Measurements from ENCODE around the gene FCN2.

The FCN2 gene

DNA sequence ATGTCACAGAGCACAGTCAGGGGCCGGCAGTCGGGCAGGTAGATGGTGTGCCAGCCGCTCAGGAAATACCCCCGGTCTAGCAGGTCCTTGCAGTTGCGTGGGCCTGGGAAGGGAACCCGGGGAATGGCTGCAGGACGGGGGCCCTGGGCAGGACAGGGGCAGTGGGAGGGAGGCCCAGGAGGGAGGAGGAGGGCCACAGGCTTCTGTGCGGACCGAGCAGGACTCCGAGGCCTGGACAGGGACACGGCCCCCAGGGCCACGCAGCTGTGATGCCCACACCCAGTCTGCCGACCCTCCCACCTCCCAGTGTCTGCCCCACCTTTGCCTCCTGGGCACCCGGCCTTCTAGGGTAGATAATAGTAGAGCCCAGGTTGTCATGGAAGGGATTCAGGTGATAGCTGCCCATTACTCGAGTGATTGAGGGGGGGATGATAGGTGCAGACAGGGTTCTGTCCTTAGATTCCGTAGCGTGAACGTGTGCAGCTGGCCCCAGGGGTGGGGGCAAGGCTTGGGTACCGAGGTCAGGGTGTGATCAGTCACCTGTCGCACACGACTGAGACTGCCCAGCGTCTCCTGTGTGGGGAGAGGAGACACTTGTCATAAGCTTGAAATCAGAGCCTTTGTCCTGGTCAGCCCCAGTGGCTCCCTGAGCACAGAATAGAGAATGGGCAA is 32.6 kb downstream of the FCN2 start:
- FAIRE-seq, result no peak

DNA sequence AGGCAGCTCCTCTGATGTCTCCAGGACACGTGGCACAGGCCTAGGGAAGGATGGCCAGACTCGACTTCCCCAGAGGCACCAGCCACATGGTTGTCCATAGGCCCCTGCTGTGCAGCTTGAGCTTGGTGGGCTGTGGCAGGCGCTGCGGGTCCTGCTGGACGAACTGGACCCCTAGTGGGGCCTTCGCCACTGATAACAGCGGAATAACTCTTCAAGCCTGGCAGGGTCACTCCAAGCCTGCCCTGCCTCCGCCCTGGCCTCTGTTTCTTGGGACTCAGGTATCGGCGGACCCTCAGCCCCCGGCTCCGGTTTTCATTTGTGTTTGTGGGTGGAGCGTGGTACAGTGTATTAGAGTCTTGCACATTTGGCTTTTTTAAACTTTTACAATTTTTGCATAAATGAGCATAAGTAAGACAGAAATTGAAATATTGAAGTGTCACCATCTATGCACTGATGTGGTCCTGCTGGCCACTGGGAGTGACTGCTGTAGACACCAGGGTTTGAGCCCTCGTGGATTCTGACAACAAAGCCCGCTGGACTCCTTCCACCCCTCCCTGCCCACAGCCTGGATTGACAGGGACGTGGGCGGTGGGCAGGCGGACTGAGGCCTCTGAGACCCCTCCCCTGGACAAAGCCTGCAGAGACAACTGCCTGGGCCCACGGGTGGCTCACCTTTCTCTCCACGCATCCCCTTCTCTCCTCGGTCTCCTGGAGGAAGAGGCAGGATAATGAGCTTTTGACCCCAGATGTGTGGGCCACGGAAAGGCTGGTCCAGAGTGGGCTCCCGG is 33.3 kb downstream of the FCN2 start:
- FAIRE-seq, result no peak

DNA sequence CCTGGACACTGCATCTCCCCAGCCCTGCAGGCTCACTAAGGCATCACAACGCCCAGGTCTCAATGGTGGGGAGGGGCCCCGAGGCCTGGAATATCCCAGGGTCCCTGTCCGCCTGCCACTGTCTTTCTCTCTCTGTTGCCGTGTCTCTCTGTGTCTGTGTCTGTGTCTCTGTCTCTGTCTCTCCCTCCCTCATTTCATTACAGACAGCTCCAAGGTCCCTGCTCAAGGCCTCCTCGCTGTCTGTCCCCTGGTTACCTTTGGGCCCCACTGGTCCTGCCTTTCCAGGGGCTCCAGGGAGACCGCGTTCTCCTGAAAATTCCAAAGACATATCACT is 33.9 kb downstream of the FCN2 start:
- FAIRE-seq, result no peak

DNA sequence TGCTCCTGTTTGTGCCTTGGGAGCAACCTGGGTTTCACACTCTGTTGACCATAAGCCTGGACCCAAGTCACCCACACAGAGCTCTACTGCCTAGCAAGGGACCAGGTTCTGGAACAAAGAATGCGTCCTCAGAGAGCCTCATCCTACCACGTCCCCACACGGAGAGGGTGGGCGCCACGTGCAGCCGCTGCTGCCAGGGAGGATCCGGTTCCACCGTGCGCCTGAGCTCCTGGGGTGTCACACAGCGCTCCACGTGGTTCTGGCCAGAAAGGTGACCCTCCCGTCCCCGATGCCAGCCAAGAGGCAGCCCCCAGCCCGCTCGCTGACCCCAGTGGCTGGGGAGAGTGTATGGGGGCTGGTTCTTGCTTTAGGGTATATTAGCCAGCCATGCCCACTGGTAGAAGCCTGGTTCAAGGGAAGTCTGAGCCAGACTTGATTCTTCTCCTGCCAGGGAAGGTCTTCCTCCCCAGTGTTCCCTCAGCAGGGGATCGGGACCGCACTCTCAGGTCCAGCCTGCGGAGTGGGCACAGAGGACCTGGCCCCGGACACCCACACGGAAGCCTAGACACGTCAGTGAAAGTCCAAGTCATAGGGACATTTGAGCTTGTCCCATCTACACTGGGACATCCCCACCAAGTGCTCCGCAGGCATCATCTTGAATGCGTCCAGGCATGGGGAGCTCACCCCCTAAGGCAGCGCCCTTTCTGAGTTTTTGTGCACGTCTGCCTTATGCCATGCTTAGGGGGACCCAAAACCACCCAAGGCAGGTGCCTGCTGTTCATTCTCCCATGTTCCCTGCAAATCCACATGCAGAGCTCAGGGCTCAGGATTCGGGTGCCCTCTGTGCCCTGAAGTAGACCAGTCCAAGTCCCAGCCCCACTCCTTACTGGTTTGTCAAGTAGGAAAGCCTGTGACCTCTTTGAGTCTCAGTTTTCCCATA is 34.7 kb downstream of the FCN2 start:
- FAIRE-seq, result no peak

DNA sequence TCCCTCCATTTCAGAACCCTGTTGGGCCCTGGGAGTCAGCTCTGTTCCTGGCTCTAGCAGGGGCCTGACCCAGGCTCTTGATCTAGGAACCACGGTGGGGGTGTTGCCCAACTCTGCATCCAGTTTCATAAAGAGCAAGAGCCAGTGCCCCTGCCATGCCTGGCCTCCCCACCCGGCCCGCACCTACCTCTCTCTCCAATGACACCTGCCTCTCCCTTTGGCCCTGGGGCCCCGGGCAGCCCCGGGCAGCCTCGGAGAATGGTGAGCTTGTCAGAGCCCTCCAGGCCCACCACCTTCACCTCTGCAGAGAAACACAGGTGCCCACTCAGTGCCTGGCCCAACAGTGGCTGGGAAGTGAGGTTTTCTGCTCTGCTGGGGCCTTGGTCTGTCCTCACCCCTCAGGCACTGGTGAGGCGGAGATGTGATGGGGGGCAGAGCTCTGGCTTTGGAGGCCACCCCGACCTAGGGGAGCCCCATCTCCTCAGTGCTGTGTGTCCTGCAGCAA is 35.6 kb downstream of the FCN2 start:
- FAIRE-seq, result no peak

DNA sequence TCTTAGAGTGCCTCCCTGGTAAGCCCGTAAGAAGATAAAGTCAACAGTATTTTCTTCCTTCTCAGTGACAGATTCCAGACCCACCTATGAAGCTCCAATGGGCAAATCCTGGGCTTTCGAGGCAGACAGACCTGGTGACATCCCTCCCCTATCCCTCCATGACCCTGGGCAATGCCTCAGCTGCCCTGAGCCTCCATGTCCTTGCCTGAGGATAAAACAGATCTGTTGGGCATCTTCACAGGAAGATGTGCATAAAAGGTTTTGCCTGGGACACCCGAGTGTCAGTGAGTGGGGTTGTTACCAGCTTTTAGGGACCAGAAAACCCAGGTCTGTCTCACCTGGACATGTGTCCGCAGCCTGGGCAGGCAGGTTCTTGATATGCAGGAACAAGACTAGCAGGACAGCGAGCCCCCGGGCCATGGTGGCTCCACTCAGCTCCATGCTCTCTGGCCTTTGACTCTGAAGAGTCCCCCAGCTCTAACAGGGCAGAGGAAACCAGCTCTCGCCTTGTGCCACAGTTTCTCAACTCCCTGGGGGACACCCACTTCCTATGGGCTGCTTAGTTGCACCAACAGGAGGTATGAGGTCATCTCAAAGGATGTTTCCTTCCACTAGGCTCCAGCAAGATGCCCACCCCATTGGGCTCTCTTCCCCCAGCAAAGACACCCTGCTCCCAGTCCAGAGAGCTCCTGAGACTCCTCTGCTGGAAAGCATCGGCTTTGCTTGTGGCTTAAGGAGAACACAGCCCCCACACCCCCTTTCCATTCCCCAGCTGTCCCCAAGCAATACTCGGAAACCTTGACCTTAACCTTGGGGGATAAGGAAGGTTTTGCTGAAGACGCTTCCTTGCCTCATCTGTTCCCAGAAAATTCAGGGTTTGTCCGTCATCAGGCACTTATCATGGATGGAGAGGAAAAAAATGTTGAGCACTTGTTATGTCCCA is 37.1 kb downstream of the FCN2 start, which contains the start of gene FCN1:
FCN1 (minus strand) TSS at position 482 of the 943 bp plus-strand sequence; CDS start at position 441, 41 bp downstream.
- no peak for FAIRE-seq

DNA sequence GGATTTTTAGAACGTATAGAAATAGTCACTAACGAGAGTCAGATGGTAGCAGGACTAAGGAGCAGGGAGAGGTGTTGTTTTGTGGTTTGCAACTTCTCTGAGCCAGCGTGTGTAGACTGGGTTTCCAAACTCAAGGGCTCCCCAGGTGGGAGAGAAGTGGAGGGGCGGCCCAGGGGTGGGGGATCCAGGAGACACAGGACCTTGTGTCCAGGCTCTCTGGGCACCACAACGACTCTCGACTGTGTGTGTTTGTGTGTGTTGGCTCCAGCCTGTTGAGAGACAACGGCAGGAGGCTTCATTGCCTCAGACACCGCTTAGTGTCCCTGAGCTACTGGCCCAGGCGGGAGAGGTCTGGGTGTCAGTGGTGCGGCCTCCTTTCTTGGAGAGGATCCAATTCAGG is 38.0 kb downstream of the FCN2 start:
- FAIRE-seq, result no peak

DNA sequence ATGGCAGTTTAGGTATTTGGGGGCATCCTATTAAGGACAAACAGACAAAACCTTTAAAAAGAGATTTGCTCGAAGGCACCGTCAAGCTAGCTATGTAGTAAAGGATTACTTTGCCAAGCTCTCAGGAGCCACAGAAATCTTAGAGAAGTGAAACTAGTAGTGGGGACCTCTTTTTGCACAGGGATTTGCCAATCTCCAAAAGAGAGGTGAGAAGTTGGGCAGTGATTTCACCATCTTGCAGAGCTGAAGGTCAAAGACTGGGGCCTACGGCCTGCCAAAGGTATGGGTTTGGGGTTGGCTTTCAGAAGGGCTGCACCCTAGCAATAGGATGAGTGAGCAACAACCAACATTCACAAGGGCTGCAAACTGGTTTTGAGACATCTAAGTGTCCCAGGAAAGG is 38.7 kb downstream of the FCN2 start:
- FAIRE-seq, result no peak

DNA sequence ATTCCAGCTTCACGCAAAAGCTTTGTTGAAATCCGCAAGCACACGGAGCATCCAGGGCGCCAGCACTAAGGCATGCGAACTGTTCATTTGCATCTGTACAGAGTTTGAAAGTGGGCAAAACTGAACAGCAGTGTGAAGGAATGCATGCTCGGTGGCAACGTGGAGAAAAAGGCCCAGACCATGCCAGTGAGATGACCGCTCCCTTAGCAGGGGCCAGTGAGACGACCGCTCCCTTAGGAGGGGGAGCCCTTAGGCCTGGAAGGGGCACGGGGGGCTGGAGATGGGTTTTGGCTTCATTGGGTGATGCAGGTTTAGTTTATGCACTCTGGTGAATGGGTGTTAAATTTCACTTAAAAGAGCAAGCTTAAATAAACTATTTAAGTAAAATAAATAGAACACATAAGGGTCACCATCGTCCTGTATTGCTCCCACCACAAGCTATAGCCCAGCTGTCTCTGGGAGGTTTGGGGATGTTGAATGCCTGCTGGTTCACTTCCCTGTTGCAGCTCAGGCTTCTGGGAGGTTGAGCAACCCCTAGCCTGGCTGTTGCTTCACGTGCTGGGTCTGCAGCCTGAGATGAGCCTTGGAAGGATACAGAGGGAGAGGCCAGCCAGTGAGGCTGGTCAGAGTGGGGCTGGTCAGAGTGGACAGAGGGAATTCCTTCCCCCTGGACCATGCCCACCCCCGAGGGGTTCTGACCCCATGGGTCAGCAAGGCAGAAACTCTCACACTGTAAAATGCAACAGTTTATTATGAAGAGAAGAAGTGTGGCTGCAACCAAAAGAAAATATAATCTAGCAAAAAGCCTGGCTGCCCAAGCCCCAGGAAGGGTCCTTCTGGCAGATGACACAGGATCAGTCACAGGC is 41.7 kb downstream of the FCN2 start:
- no peak for FAIRE-seq

DNA sequence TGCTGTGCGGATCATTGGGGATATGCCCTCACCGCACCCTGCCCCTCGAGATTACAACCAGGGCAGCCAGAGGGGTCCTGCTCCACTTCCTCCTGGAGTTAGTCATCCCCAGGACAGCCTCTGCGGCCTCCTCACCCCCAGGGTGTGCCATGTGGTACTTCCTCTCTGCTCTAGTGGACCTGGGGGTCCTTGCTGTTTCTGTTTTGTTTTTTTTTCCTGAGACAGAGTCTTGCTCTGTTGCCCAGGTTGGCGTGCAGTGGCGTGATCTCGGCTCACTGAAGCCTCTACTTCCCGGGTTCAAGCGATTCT is 42.3 kb downstream of the FCN2 start:
- FAIRE-seq, result no peak

DNA sequence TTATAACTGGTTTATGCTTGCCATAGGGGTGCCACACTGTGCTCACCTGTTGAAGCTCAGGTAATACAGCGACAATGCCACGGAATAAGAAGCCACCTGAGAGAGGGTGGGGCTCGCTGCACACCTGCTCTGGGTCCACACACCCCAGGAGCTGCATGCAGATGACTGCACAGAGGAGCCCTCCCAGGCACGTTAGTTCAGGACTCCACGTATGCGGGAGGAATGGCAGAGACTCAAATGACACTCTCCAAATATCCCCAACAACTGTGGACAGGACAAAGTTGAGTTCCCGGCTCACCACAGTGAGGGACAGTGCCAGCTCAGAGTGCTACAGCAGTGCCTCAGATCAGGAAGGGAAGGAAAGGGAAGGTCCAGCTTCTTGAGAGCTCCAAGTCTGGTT is 42.9 kb downstream of the FCN2 start:
- FAIRE-seq, result no peak

DNA sequence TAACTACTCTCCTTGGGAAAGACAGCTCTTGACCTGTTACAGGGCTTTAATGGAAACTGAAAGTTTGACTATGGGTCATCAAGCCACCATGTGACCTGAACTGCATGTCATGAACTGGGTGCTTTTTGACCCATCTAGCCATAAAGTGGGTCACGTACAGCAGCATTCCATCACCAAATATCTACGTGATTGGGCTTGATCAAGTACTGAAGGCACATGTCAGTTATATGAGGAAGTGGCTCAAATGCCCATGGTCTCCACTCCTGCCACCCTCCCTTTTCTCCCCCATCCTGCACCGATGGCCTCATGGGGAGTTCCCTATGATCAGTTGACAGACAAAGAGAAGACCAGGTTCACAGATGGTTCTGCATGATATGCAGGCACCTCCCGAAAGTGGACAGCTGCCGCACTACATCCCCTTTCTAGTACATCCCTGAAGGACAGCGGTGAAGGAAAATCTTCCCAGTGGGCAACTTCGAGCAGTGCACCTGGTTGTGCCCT is 44.5 kb downstream of the FCN2 start:
- no peak for FAIRE-seq

DNA sequence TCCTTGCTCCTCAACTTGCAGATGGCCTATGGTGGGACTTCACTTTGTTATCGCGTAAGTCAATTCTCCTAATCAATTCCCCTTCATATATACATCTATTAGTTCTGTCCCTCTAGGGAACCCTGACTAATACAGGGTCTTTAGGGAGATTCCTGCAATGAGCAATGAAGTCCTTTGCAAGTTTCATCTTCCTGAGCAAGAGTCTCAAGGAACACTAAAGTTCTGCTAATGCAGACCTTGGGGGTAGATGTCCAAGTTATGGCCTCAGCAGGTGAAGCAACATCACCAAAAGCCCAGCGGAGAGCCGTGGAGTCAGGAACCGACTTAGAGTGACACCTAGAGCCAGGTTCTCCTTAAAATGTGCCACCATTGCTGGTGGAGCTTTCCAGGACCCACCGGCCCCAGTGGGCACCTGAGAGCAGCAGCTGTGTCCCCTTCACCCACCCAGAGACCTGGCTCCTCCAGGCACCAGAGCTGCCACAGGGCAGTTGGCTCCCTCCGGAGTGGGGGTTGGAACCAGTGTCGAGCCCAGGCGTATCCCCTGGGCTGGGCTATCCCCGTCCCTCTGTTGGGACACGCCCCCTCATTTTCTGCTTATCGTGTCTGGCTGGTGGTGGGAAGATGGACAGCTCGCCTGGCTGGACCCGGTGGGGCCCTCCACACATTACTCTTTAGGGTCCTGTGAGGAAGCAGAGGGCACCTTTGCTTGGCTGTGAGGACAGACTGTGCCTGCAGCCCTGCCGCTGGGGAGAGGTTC is 48.0 kb downstream of the FCN2 start:
- no peak for FAIRE-seq

DNA sequence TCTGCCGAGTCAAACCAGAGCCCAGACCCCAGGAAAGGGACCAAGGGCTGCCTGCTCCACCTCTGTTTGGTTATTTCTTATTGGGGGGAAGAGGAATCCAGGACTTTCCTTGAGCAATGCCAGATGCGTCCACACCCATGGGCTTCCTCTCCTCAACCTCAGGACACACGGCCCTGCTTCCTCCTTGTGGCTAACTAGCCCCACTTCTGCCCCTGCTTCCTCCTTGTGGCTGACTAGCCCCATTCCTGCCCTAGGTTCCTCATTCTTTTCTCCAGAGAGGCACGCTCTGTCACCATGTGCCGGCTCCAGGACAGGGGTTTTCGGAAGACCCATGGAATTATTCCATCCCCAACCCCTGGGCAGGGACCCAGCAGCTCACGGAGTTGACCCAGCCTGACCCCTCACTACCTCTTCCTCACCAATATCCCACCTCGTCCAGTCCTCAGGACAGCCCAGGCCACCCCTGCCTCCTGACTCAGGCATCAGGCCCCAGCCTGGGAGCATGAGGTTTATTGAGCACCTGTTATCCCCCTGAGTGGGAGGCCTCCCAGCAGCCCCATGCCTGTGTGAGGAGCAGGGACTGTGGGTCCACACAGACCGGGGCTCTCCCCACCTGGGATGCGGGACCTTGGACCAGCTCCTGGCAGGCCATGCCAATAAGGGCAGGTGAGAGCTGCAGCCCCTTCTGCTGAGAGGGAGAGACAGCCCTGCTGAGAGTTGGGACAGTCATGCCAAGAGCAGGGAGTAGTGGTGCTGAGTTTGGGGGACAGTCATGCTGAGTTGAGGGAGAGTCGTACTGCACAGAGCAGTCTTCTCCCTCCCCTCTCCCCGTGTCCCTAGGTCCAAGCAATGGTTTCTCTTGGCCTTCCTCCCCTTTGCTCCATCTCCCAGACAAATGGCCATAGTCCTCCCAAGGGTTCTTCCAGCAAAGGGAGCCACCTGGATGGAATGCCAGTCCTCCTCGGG is 48.9 kb downstream of the FCN2 start:
- FAIRE-seq, result no peak

DNA sequence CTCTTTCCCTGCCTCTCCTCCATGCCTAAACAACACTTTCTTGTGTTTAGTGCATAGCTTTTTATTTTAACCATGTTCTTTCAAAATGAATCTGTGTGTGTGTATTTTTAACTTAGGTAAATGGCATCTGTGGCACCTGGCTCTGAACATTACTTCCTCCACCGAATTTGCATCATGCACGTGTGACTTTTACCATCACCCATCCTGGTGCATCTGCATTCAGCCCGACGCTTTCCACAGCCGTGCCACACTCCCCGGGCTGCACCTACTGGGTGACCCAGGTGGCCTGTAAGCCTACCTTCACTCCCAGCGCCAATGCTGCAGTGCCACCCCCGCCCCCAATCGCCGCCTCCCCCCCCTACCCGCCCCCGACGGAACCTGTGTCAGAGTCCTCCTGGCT is 49.8 kb downstream of the FCN2 start:
- no peak for FAIRE-seq

DNA sequence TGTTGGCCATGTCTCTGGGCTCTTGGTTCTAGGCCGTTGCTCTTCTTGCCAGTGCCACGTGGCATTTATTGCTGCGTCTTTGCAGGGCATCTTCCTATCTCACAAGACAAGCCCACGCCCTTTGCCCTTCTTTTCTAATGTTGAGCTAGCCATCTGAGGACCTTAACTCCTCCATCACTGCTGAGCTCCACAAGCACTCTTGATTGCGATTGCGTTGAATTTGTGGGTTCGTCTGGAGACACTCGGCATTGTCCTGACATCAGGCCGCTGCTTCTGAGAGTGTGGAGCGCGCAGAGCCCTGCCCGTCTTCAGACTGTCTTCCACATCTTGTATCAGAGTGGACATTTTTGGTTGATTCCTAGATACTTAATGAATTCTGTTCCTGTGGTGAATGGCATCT is 51.6 kb downstream of the FCN2 start:
- no peak for FAIRE-seq

DNA sequence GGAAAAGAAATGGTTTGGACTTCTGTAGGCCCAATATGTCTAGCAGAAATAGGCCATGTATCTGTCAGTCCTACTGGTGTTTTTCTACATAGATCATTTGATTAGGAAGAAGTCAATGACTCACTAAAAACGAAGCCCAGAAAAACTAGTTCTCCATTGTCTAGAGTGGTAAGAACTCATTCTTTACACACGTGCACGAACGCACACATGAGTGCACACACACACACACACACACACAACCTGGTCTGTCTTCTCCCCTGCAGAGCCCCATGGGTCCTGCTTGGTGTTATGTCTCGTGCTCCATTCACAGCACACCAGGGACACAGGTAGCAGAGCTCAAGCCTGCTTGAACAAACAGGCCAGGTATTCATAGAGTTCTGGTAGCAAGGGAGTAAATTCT is 52.0 kb downstream of the FCN2 start:
- FAIRE-seq, result no peak

DNA sequence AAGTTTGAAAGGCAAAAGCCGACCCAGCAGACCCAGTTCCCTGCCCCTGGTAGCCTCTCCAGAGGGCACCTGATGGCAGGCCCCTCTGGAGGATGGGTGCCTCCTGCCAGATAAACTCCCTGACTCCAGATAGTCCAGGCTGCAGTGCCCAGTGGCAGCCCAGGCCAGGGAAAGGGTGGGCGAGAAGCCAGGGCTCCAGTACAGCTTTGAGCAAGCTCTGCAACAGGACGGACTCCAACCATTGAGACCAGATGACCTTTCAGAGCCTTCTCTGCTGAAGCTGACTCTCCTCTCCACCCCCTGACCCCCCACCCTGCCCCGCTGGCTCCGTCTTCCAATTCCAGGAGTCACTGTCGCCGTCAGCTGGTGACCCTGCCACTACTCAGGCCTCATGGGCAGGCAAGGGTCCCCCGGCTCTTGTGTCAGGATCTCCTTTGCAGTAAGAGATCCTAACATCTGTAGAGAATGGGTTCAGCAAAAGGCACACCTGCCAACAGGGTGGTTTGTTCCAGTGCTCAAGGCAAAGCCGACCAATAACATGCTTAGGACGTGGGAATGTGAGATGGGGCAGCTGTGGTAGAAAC is 52.6 kb downstream of the FCN2 start:
- FAIRE-seq, result no peak

Data from islet of Langerhans (tissue), 1 donor.